Fibroblast of peridontal ligament (primary cell): Measurements from ENCODE around the gene ENO2.

Experiments
- DNase-seq: peaks from one replicate; pipeline ENCODE4 v3.0.0-alpha.2; 2010; ENCODE audit errors: extremely low read depth

ENO2 gene

DNA sequence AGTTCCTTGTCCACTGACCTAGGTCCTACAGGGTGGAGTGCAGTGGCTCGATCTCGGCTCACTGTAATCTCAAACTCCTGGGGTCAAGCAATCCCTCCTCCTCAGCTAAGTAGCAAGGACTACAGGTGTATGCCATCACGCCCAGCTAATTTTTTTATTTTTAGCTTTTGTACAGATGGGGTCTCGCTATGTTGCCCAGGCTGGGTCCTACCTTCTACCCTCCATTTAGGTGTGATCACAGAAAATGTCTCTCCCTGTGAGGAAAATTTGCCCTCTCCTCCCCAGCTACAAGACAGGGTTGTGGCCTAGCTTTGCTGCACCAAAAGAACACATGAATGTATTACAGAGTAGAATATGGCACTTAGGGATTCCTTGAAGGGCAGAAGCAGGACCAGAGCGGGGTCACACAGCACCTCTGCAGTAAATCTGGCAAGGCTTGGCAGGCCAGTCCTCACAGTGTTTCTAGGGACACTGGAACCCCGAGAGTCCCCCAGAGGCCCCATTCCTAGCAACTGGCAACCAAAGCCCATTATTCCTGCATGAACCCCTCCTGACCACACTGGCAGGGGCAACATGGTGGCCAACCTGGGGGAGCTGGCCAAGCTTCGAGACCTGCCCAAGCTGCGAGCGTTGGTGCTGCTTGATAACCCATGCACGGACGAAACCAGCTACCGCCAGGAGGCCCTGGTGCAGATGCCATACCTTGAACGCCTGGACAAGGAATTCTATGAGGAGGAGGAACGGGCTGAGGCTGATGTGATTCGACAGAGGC lies 2.0 kb upstream of the ENO2 start:
- DNase-seq = no peak

- DNase-seq = no peak
Observed at GRCh38 chr12:6914947-6915788, 788 bp downstream of the ENO2 start.

DNA sequence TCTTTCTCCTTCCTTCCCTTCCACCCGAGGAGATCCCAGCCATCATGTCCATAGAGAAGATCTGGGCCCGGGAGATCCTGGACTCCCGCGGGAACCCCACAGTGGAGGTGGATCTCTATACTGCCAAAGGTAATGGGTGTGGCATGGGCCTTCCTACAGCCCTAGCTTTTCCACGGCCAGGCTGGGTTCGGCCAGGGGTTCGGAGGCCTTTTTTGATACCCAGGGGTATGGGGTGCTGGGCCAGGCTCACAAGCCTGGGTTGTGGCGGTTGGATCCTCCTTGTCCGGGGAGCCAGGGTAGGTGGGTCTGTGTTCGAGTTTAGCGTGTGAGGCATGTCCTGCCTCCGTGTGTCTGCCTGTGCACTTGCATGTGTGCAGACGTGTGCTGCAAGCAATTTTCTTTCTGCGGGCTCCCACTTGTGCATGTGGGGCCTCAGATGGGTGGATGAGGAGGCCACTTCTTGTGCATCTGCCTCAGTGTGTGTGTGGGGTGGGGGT lies 1.5 kb downstream of the ENO2 start:
- DNase-seq = no peak

- DNase-seq = no peak
Observed at GRCh38 chr12:6916426-6917200, 2.2 kb downstream of the ENO2 start.

- no peak for DNase-seq
Observed at GRCh38 chr12:6917491-6918231, 3.3 kb downstream of the ENO2 start.

GRCh38 chr12:6919588-6919987 lies 5.2 kb downstream of the ENO2 start:
- DNase-seq = no peak

DNA sequence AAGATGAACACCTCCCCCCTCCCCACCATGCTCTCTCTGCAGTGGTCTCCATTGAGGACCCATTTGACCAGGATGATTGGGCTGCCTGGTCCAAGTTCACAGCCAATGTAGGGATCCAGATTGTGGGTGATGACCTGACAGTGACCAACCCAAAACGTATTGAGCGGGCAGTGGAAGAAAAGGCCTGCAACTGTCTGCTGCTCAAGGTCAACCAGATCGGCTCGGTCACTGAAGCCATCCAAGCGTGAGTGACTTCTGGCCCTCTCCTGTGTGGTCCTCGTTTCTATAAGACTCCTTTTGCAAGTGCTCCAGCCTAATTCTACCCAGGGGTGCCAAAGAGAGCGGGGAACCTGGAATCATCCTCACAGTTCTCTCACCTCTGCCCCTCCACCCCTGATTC lies 7.2 kb downstream of the ENO2 start:
- no peak for DNase-seq

GRCh38 chr12:6921996-6922946 lies 7.9 kb downstream of the ENO2 start:
- DNase-seq = no peak

DNA sequence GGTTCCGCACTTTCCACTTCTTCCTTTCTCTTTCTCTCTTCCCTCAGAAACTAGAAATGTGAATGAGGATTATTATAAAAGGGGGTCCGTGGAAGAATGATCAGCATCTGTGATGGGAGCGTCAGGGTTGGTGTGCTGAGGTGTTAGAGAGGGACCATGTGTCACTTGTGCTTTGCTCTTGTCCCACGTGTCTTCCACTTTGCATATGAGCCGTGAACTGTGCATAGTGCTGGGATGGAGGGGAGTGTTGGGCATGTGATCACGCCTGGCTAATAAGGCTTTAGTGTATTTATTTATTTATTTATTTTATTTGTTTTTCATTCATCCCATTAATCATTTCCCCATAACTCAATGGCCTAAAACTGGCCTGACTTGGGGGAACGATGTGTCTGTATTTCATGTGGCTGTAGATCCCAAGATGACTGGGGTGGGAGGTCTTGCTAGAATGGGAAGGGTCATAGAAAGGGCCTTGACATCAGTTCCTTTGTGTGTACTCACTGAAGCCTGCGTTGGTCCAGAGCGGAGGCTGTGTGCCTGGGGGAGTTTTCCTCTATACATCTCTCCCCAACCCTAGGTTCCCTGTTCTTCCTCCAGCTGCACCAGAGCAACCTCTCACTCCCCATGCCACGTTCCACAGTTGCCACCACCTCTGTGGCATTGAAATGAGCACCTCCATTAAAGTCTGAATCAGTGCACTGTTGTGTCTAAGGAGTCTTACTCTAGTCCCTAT lies 8.8 kb downstream of the ENO2 start:
- DNase-seq = no peak

- DNase-seq = no peak
Observed at GRCh38 chr12:6923851-6924250, 9.5 kb downstream of the ENO2 start.

GRCh38 chr12:6925239-6925539 lies 10.8 kb downstream of the ENO2 start:
- DNase-seq = no peak

GRCh38 chr12:6925540-6926279 lies 11.3 kb downstream of the ENO2 start:
- DNase-seq = peak; percentile 92

DNA sequence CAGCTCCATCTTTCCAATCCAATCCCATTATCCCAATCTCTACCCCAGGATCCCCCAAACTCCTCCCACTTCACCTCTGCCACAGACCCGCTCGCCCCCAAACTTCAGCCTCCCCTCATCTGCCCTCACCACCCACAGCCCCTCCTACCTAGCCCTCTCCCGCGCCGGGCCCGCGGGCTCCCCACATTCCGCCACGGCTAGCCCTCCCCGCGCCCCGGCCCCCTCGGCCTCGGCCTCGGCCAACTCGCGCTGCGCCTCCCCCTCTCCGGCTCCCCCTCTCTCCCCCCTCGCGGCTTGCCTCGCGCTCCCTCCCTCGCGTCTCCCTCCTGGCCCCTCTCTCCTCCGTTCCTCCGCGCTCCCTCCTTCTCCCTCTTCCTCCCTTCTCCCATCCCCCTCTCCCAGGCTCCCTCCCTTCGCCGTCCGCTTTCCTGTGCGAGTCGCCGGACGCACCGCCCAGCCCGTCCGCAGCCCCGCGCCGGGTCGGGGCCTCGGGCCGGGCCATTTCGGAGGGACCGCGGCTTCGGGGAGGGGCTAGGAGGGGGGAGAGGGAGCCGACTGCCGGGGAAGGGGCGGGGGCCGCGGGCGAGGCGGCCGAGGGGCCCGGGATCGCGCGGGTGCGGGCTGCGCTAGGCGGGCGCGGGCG lies 13.1 kb downstream of the ENO2 start, which contains the start of gene ATN1:
Gene ATN1 (plus strand): TSS at position 581 of the 643 bp plus-strand sequence. CDS start 6,043 bp downstream, outside the sequence.
- DNase-seq = peak; percentile 80

- DNase-seq = no peak
Observed at GRCh38 chr12:6928022-6928702, 13.8 kb downstream of the ENO2 start.

GRCh38 chr12:6928703-6929407 lies 14.5 kb downstream of the ENO2 start:
- DNase-seq = no peak

DNA sequence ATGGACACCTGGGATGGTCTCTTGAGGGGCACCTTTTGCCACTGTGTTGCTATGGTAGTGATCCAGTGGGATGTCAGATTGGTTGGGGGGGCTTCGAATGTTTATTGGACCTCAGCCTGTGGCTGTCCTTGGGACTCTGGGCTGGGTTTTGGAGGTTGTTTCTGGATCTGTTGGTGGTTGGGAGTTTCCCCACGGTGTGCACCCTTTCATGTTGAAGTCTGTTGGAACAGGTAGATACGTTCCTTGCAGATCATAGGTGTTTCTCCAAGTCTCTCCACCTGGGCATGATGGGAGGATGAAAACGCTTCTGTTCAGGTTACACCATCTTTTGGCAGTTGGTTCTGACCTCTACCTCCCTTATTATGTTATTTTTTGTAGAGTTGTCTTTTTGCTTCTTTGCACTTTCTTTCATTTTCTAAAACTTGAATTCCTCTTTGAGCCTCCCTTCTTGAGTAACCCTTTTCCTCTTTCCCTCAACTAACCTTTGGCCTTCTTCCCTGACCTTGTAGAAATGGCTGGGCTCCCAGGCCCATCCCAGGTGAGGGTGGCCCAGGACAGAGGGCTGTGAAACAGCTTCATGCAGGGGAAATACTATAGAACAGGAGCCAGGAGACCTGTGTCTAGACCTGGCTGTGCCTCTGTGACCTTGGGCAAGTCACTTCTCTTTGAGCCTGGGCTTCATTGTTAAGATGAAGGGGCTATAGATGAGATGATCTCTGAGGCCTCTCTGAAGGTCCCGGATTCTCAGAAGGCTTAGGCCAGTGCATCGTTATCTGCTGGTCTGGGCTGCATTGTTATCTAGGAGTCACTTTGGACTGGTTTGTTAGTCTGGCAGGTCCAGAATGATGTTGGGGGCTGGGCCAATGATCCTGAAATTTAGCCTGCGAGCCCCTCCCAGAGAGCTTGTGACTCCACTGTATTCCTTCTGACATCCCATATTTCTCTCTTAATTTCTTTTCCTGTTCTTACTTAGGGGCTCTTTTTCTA lies 15.4 kb downstream of the ENO2 start:
- no peak for DNase-seq
